ENCODE data around the gene ARFIP2. TPM values are rescaled to one million over a fixed set of nuclear protein-coding genes. Genes with fewer than 3 reads are reported as not detected.

ARFIP2 gene
- total and polyA plus RNA-seq, 2 of the 8 experiments (the other 6 are each of a cell fraction or from before 2014, with no cell fraction given) = 48.3 to 48.7 TPM

DNA sequence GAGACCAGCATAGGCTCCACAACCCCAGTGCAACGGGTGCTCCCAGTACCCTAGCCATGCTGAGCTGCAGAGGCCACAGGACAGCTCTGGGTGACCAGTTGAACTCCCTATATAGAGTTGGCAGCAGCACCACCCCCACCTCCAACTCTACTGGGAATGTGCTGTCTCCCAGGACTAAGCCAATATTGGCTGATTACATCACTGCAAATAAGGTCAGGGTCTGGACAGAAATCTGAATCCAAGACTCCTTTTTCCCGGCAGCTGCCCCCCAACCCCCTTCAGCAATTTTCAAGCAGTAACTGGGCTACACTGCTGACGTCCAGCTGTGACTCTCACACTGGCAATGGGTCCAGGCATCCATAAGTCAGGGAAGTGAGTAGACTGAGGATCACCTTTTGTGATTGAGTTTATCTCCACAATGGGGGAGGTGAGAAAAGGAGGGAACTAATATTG is 40.2 kb downstream of the ARFIP2 start, which contains the start of gene HPX (continued):
- TF ChIP-seq RBBP5 (IDR thresholded peaks at IDR 0.05; ENCODE audit: borderline replicate concordance, low read depth, low read length) = no peak
